DOHH2 (cell line): Measurements from ENCODE around the gene FTO.

Experiments
- H3F3A ChIP-seq: fragments of 200-600 bp; sonication (generic), shearing (Covaris generic); 2 replicates; pipeline ENCODE4 v1.6.0; 2016; ENCODE audit warnings: antibody characterized with exemption, mild to moderate bottlenecking; ENCODE audit not compliant: control insufficient read depth, insufficient read depth
- H3K27ac ChIP-seq: fragments of 200-600 bp; sonication (generic); 2 replicates; pipeline ENCODE4 v1.5.1; 2014; ENCODE audit warnings: low read depth, mild to moderate bottlenecking, low read length, moderate library complexity
- H3K27me3 ChIP-seq: fragments of 200-600 bp; sonication (generic); 2 replicates; pipeline ENCODE4 v1.6.1; 2014; ENCODE audit warnings: mild to moderate bottlenecking, low read length, mixed read lengths; ENCODE audit not compliant: control insufficient read depth
- H3K36me3 ChIP-seq: fragments of 200-600 bp; sonication (generic); 2 replicates; pipeline ENCODE4 v1.6.1; 2014; ENCODE audit warnings: mild to moderate bottlenecking, low read length, moderate library complexity, mixed read lengths; ENCODE audit not compliant: control insufficient read depth
- H3K4me1 ChIP-seq: fragments of 200-600 bp; sonication (generic); 2 replicates; pipeline ENCODE4 v1.6.1; 2014; ENCODE audit warnings: mild to moderate bottlenecking, low read length, mixed read lengths; ENCODE audit not compliant: control insufficient read depth
- H3K4me2 ChIP-seq: fragments of 200-600 bp; sonication (generic); 2 replicates; pipeline ENCODE4 v1.6.0; 2014; ENCODE audit warnings: mild to moderate bottlenecking, low read length, moderate library complexity
- H3K4me3 ChIP-seq: fragments of 200-600 bp; sonication (generic); 2 replicates; pipeline ENCODE4 v1.5.1; 2014; ENCODE audit warnings: mild to moderate bottlenecking, low read length, mixed read lengths
- H3K79me2 ChIP-seq: fragments of 200-600 bp; sonication (generic); 2 replicates; pipeline ENCODE4 v1.6.1; 2014; ENCODE audit warnings: mild to moderate bottlenecking, low read length, mixed read lengths; ENCODE audit not compliant: control insufficient read depth
- H3K9me2 ChIP-seq: fragments of 200-600 bp; sonication (generic); replicated peaks from 2 replicates; pipeline ENCODE4 v1.6.1; 2014; ENCODE audit warnings: mild to moderate bottlenecking, low read length, mixed read lengths; ENCODE audit not compliant: control insufficient read depth
- H3K9me3 ChIP-seq: fragments of 200-600 bp; sonication (generic); 2 replicates; pipeline ENCODE4 v1.6.1; 2014; ENCODE audit warnings: antibody characterized with exemption, low read length, mixed read lengths; ENCODE audit not compliant: control insufficient read depth, insufficient read depth
- H4K20me1 ChIP-seq: fragments of 200-600 bp; sonication (generic); 2 replicates; pipeline ENCODE4 v1.6.0; 2014; ENCODE audit warnings: low read depth, mild to moderate bottlenecking, antibody characterized with exemption, low read length, moderate library complexity; ENCODE audit not compliant: control insufficient read depth, insufficient read depth
- CTCF ChIP-seq: fragments of 200-600 bp; sonication (generic); IDR thresholded peaks from one replicate; pipeline ENCODE4 v1.5.1; 2014; ENCODE audit warnings: antibody characterized with exemption, mild to moderate bottlenecking, low read depth, low read length; ENCODE audit not compliant: poor library complexity, severe bottlenecking
- EZH2phosphoT487 ChIP-seq: fragments of 200-600 bp; sonication (generic); IDR thresholded peaks from 2 replicates; pipeline ENCODE4 v1.6.1; 2017; ENCODE audit warnings: borderline replicate concordance, mild to moderate bottlenecking, antibody characterized with exemption, low read length, moderate library complexity, mixed read lengths

Gene FTO

GRCh38 chr16:54030451-54030850 is 326.5 kb downstream of the FTO start:
- Histone ChIP-seq H3K79me2 (no peaks in the 10 kb centered on the region), H3K36me3 (no peaks in the 10 kb centered on the region), H4K20me1 (no peaks in the 10 kb centered on the region), H3K4me3 (no peak overlapping the region), H3K9me2 (no peaks in the 10 kb centered on the region), H3F3A (no peaks in the 10 kb centered on the region), H3K9me3 (no peaks in the 10 kb centered on the region; the same call in 1 of the 2 replicates), H3K27me3 (no peaks in the 10 kb centered on the region), H3K4me1 (no peaks in the 10 kb centered on the region), H3K4me2 (no peak overlapping the region), H3K27ac (no peak overlapping the region)
- no peak for TF ChIP-seq CTCF
- TF ChIP-seq EZH2phosphoT487 = no peak

- H3K27ac ChIP-seq = no peak overlapping the region
- no peaks in the 10 kb centered on the region for H4K20me1 ChIP-seq
- TF ChIP-seq EZH2phosphoT487 = no peak
- TF ChIP-seq CTCF = no peak
- H3K36me3 ChIP-seq = no peaks in the 10 kb centered on the region
- H3K9me3 ChIP-seq = no peaks in the 10 kb centered on the region; the same call in 1 of the 2 replicates
- H3K4me3 ChIP-seq = no peak overlapping the region
- H3K9me2 ChIP-seq = no peaks in the 10 kb centered on the region
- H3K27me3 ChIP-seq = no peaks in the 10 kb centered on the region
- no peaks in the 10 kb centered on the region for H3K4me1 ChIP-seq
- no peaks in the 10 kb centered on the region for H3K79me2 ChIP-seq
- no peak overlapping the region for H3K4me2 ChIP-seq
- no peaks in the 10 kb centered on the region for H3F3A ChIP-seq
These were observed 327.3 kb downstream of the FTO start for GRCh38 chr16:54031107-54031760.

GRCh38 chr16:54033747-54034146 is 329.8 kb downstream of the FTO start:
- Histone ChIP-seq H3K27me3 (no peaks in the 10 kb centered on the region), H3K9me2 (no peaks in the 10 kb centered on the region), H3K27ac (no peak overlapping the region), H3F3A (no peaks in the 10 kb centered on the region), H3K4me1 (no peaks in the 10 kb centered on the region), H3K4me2 (no peak overlapping the region), H4K20me1 (no peaks in the 10 kb centered on the region), H3K4me3 (no peak overlapping the region), H3K79me2 (no peaks in the 10 kb centered on the region), H3K9me3 (no peaks in the 10 kb centered on the region; the same call in 1 of the 2 replicates), H3K36me3 (no peaks in the 10 kb centered on the region)
- TF ChIP-seq EZH2phosphoT487 (no peak), CTCF (no peak)
